ENCODE measurements around the gene GZMM.

The GZMM gene

GRCh38 chr19:547117-547516 is 3.3 kb downstream of the GZMM start:
- H3K4me3 ChIP-seq (ENCODE audit: low read depth, low read length) = no peak overlapping the region
- no peak overlapping the region for H3K27ac ChIP-seq (ENCODE audit: extremely low read depth, low read depth, low read length)
- H3K36me3 ChIP-seq (ENCODE audit: control insufficient read depth in 2 of 2, insufficient read depth in 1 of 2, low read length in 2 of 2) = peaks cover 0 to 5% of the 10 kb centered on the region in 2 experiments; a peak in 1 of 3 replicates
- TF ChIP-seq ZNF529 (tag by site-specific recombination; IDR thresholded peaks at IDR 0.05; ENCODE audit: insufficient replicate concordance) (no peak), ZSCAN4 (tag by site-specific recombination; IDR thresholded peaks at IDR 0.05) (no peak), PRDM4 (tag by site-specific recombination; IDR thresholded peaks at IDR 0.05) (no peak), ZSCAN18 (tag by site-specific recombination; IDR thresholded peaks at IDR 0.05) (no peak), ZNF223 (tag by site-specific recombination; IDR thresholded peaks at IDR 0.05) (no peak), OSR2 (tag by site-specific recombination; IDR thresholded peaks at IDR 0.05) (no peak), ZNF302 (tag by site-specific recombination; IDR thresholded peaks at IDR 0.05; ENCODE audit: low read depth) (no peak), ZNF155 (tag by site-specific recombination; IDR thresholded peaks at IDR 0.05) (no peak), ZBTB20 (tag by site-specific recombination; IDR thresholded peaks at IDR 0.05) (no peak), TCF7L2 (IDR thresholded peaks at IDR 0.05; ENCODE audit: borderline replicate concordance, low read depth, low read length) (no peak), ZNF394 (tag by site-specific recombination; IDR thresholded peaks at IDR 0.05; ENCODE audit: borderline replicate concordance) (no peak), INSM2 (tag by site-specific recombination; IDR thresholded peaks at IDR 0.05) (no peak), ZNF660 (tag by site-specific recombination; IDR thresholded peaks at IDR 0.05) (no peak), ZNF791 (tag by site-specific recombination; IDR thresholded peaks at IDR 0.05) (no peak), BCL11B (tag by site-specific recombination; IDR thresholded peaks at IDR 0.05; ENCODE audit: low read depth) (no peak)
- no peaks in the 10 kb centered on the region for H3K9me3 ChIP-seq (ENCODE audit: control insufficient read depth, insufficient read depth, low read depth, low read length)
- CTCF ChIA-PET = no interaction called here
- H3K4me1 ChIP-seq (ENCODE audit: control insufficient read depth, insufficient read depth, low read length) = no peaks in the 10 kb centered on the region
- POLR2A ChIA-PET = interaction anchor here (1.2 kb wide), 1 partner anchor 9 kb away, joined by 3 read pairs; no protein-coding TSS in a partner anchor

GRCh38 chr19:547836-548720 is 4.2 kb downstream of the GZMM start:
- ChIA-PET CTCF (no interaction called here), POLR2A (no interaction called here)
- TF ChIP-seq ZNF280D (tag by site-specific recombination; IDR thresholded peaks at IDR 0.05) (0 out of 2 replicates have a peak, but pooled peaks have one; percentile 58), SP3 (tag by site-specific recombination; IDR thresholded peaks at IDR 0.05) (no peak)
- Histone ChIP-seq H3K36me3 (ENCODE audit: control insufficient read depth in 2 of 2, insufficient read depth in 1 of 2, low read length in 2 of 2) (no peaks in the 10 kb centered on the region), H3K9me3 (ENCODE audit: control insufficient read depth, insufficient read depth, low read depth, low read length) (no peaks in the 10 kb centered on the region), H3K4me3 (ENCODE audit: low read depth, low read length) (no peak overlapping the region), H3K4me1 (ENCODE audit: control insufficient read depth, insufficient read depth, low read length) (no peaks in the 10 kb centered on the region), H3K27ac (ENCODE audit: extremely low read depth, low read depth, low read length) (no peak overlapping the region)
